ENCODE measurements around the gene AACS.
A peak's percentile ranks its signal among the peaks of the same experiment; 100 is the strongest.

DNA sequence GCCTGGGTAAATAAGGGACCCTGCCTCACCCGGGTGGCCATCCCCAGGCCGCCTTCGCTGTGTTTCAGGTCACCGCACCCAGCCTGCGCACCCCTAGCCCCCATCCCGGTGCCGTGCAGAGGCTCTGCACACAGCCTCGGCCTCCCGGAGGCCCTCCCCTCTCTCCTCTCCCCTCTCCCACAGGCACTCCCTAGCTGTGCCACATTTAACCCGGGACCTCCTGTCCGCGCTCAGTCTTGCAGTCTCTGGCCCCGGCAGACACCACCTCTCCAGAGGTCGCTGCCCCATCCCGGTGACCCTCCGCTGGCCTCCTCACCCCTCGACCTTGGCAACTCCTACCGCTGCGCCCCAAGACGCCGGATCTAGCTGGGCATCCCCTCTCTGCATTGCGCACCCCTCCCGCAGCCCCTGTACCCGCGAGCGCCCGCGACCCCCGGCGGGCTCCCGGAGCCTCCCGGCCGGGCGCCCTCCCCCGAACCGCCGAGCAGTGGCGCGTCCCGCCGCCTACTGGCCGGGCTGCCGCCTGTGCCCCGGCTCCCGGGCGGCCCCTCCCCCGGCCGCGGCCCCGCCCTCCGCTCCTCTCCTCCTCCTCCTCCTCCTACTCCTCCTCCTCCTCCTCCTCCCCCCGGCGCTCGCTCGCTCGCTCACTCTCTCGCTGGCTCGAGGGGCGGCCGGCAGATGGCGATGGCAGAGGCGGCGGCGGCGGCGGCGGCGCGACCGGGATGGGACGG is 120.7 kb downstream of the AACS start, which contains the start of gene TMEM132B:
- TF ChIP-seq, protein P1, sequence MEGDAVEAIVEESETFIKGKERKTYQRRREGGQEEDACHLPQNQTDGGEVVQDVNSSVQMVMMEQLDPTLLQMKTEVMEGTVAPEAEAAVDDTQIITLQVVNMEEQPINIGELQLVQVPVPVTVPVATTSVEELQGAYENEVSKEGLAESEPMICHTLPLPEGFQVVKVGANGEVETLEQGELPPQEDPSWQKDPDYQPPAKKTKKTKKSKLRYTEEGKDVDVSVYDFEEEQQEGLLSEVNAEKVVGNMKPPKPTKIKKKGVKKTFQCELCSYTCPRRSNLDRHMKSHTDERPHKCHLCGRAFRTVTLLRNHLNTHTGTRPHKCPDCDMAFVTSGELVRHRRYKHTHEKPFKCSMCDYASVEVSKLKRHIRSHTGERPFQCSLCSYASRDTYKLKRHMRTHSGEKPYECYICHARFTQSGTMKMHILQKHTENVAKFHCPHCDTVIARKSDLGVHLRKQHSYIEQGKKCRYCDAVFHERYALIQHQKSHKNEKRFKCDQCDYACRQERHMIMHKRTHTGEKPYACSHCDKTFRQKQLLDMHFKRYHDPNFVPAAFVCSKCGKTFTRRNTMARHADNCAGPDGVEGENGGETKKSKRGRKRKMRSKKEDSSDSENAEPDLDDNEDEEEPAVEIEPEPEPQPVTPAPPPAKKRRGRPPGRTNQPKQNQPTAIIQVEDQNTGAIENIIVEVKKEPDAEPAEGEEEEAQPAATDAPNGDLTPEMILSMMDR (IDR thresholded peaks at IDR 0.05) = peak in 4 of 6 experiments; percentile 9 to 45 (median 40)
- TF ChIP-seq POLR2A (IDR thresholded peaks at IDR 0.05) = no peak
